HL-60/S4 treated with retinoic acid at 250 ng/mL for 4 days and 3 days (cell line): ENCODE data around the gene MSMO1.
"Not testable (repeated sequence)": the region's sequence is repeated elsewhere in the genome, so short reads cannot be mapped to it uniquely, and the experiment has no call there.

Experiments
- in situ Hi-C: fragments of 300-500 bp; cut with MboI; formaldehyde crosslinking; loops from 2 replicates; pipeline ENCODE4 v1.7.0; 2022; ENCODE audit warnings: low sequenced_read_pairs

MSMO1 gene

GRCh38 chr4:165327211-165328100, at the start of gene MSMO1:
Gene MSMO1, plus strand, starts transcription at chr4:165327669. Its CDS starts 5,702 bp downstream, at chr4:165333371.
- in situ Hi-C loops, result loop anchor here (25.0 kb wide), 1 partner anchor 190 kb away; no protein-coding TSS in a partner anchor

- in situ Hi-C loops, result not testable (repeated sequence)
Observed at GRCh38 chr4:165279531-165279930, 47.9 kb upstream of the MSMO1 start.

- in situ Hi-C loops, result not testable (repeated sequence)
Observed at GRCh38 chr4:165284697-165285096, 42.8 kb upstream of the MSMO1 start.

GRCh38 chr4:165286619-165287340, 40.7 kb upstream of the MSMO1 start:
- in situ Hi-C loops, result not testable (repeated sequence)

- in situ Hi-C loops, result no loop called here
Observed at GRCh38 chr4:165288226-165288625, 39.2 kb upstream of the MSMO1 start.

- in situ Hi-C loops, result no loop called here
Observed at GRCh38 chr4:165288639-165289422, 38.6 kb upstream of the MSMO1 start.

GRCh38 chr4:165289423-165289785, 38.1 kb upstream of the MSMO1 start:
- in situ Hi-C loops, result no loop called here

- in situ Hi-C loops, result no loop called here
Observed at GRCh38 chr4:165293061-165293460, 34.4 kb upstream of the MSMO1 start.

- in situ Hi-C loops, result no loop called here
Observed at GRCh38 chr4:165293927-165294649, 33.4 kb upstream of the MSMO1 start.

- in situ Hi-C loops, result no loop called here
Observed at GRCh38 chr4:165294907-165295306, 32.6 kb upstream of the MSMO1 start.

GRCh38 chr4:165297626-165298025, 29.8 kb upstream of the MSMO1 start:
- in situ Hi-C loops, result no loop called here

GRCh38 chr4:165299399-165300060, 27.9 kb upstream of the MSMO1 start:
- in situ Hi-C loops, result no loop called here

- in situ Hi-C loops, result no loop called here
Observed at GRCh38 chr4:165301833-165302232, 25.6 kb upstream of the MSMO1 start.

- in situ Hi-C loops, result no loop called here
Observed at GRCh38 chr4:165302658-165303057, 24.8 kb upstream of the MSMO1 start.

GRCh38 chr4:165308166-165308565, 19.3 kb upstream of the MSMO1 start:
- in situ Hi-C loops, result no loop called here

GRCh38 chr4:165308606-165309005, 18.9 kb upstream of the MSMO1 start:
- in situ Hi-C loops, result no loop called here

- in situ Hi-C loops, result no loop called here
Observed at GRCh38 chr4:165309456-165309855, 18.0 kb upstream of the MSMO1 start.

GRCh38 chr4:165312506-165312905, 15.0 kb upstream of the MSMO1 start:
- in situ Hi-C loops, result no loop called here

- in situ Hi-C loops, result no loop called here
Observed at GRCh38 chr4:165319030-165319429, 8.4 kb upstream of the MSMO1 start.

GRCh38 chr4:165319509-165319908, 8.0 kb upstream of the MSMO1 start:
- in situ Hi-C loops, result no loop called here
